ENCODE data around the gene SLC28A3. TPM values are rescaled to one million over a fixed set of nuclear protein-coding genes. Genes with fewer than 3 reads are reported as not detected.

SLC28A3 gene
- total RNA-seq, 4 donors from 2014 or later = 0.23 TPM; not detected in 3

DNA sequence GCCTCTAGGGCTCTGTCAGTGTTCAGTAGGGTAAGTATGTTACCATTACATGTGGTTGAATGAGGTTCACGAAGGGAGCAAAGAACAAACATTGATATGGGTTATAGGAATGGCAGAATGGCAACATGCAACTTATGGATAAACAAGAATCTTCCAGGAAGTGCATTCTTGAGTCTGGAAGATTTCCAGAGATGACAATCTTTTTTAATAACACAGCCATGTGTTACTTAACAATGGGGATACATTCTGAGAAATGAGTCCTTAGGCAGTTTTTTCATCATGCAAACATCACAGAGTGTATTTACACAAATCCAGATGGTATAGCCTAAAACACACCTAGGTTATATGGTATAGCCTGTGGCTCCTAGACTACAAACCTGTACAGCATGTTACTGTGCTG lies 9.1 kb upstream of the SLC28A3 start:
- no peak for DNase-seq
- in situ Hi-C loops (cut with MboI; ENCODE audit: low sequenced_read_pairs in 4 of 4) = no loop called here
- no peak overlapping the region for H3K27ac ChIP-seq
- no peak overlapping the region for H3K4me3 ChIP-seq
- ATAC-seq = no peak
- TF ChIP-seq, protein P1, sequence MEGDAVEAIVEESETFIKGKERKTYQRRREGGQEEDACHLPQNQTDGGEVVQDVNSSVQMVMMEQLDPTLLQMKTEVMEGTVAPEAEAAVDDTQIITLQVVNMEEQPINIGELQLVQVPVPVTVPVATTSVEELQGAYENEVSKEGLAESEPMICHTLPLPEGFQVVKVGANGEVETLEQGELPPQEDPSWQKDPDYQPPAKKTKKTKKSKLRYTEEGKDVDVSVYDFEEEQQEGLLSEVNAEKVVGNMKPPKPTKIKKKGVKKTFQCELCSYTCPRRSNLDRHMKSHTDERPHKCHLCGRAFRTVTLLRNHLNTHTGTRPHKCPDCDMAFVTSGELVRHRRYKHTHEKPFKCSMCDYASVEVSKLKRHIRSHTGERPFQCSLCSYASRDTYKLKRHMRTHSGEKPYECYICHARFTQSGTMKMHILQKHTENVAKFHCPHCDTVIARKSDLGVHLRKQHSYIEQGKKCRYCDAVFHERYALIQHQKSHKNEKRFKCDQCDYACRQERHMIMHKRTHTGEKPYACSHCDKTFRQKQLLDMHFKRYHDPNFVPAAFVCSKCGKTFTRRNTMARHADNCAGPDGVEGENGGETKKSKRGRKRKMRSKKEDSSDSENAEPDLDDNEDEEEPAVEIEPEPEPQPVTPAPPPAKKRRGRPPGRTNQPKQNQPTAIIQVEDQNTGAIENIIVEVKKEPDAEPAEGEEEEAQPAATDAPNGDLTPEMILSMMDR (IDR thresholded peaks at IDR 0.05 in 4 of 5, conservative IDR thresholded peaks at IDR 0.05 in 1 of 5) = no peak
- TF ChIP-seq POLR2A (IDR thresholded peaks at IDR 0.05) = no peak
- no peaks in the 10 kb centered on the region for H3K9me3 ChIP-seq
- H3K36me3 ChIP-seq = no peaks in the 10 kb centered on the region
- H3K4me1 ChIP-seq = no peaks in the 10 kb centered on the region
- H3K27me3 ChIP-seq = no peaks in the 10 kb centered on the region
- intact Hi-C loops (cut with DNase I; ENCODE audit: low total_unique reads) = no loop called here

DNA sequence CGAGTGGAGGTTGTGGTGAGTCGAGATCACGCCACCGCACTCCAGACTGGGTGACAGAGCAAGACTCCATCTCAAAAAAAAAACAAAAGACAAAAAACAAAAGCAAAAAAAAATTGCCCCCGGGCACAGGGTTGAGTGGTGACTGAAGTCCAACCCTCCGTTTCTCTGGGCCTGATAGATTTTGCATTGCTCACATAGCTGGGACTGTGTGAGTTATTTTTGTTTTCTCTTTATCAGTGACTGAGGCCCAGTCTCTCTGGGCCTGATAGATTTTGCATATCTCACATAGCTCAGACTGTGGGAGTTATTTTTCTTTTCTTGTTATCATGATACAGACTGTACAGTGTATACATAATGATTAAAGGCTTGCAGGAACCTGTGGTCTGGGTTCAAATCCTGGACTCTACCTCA lies 2.6 kb upstream of the SLC28A3 start:
- DNase-seq = no peak
- no peak for ATAC-seq
- no peak for TF ChIP-seq POLR2A (IDR thresholded peaks at IDR 0.05)
- TF ChIP-seq, protein P1 (IDR thresholded peaks at IDR 0.05 in 4 of 5, conservative IDR thresholded peaks at IDR 0.05 in 1 of 5) = no peak
- H3K27me3 ChIP-seq = no peaks in the 10 kb centered on the region
- H3K36me3 ChIP-seq = no peaks in the 10 kb centered on the region
- no peak overlapping the region for H3K4me3 ChIP-seq
- intact Hi-C loops (cut with DNase I; ENCODE audit: low total_unique reads) (no loop called here), in situ Hi-C loops (cut with MboI; ENCODE audit: low sequenced_read_pairs in 4 of 4) (no loop called here)
- H3K9me3 ChIP-seq = no peaks in the 10 kb centered on the region
- no peaks in the 10 kb centered on the region for H3K4me1 ChIP-seq
- H3K27ac ChIP-seq = no peak overlapping the region

DNA sequence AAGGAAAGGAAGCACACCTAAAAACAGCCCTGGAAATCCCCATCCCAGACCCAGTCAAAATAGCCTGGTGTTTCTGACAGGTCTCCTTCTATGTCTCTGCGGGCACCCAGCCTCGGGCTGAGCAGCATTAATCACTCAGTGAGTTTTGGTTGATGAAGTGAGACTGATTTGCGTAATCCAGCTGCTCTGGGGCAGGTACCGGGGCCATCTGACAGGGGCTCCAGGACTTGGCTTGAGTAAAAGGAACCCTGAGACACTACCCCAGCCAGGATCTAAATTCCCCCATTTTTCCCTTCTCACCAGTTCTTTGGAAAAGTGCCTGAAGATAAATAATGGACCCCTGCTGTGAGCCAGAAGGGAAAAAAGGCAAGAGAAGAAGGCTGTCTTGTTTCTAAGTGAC lies 596 bp downstream of the SLC28A3 start:
- in situ Hi-C loops (cut with MboI; ENCODE audit: low sequenced_read_pairs in 4 of 4) = no loop called here
- Histone ChIP-seq H3K27me3 (no peaks in the 10 kb centered on the region), H3K4me3 (no peak overlapping the region), H3K4me1 (no peaks in the 10 kb centered on the region), H3K27ac (no peak overlapping the region), H3K36me3 (no peaks in the 10 kb centered on the region), H3K9me3 (no peaks in the 10 kb centered on the region)
- TF ChIP-seq, protein P1 (IDR thresholded peaks at IDR 0.05 in 4 of 5, conservative IDR thresholded peaks at IDR 0.05 in 1 of 5) = no peak
- TF ChIP-seq POLR2A (IDR thresholded peaks at IDR 0.05) = no peak
- no peak for ATAC-seq
- no peak for DNase-seq
- intact Hi-C loops (cut with DNase I; ENCODE audit: low total_unique reads) = no loop called here

DNA sequence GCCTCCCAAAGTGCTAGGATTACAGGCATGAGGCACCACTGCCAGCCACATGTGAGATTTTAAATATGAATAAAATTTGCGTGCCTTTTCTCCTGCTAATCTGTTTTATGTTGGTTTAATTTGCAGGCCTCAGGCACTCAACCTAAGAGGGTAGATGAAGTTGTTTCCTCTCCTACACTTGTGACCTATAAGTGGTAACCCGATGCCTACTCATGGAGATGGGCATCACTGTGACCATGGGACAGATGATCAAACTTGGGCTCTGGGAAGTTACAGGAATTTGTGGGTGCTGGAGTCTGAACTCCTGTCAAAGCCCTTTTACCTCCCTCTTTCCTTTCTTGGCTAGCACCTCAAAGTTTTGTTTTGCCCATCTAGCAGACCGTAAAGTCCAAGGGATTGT lies 1.1 kb downstream of the SLC28A3 start:
- no peak overlapping the region for H3K4me3 ChIP-seq
- no peaks in the 10 kb centered on the region for H3K4me1 ChIP-seq
- no peaks in the 10 kb centered on the region for H3K36me3 ChIP-seq
- no peaks in the 10 kb centered on the region for H3K27me3 ChIP-seq
- no peak overlapping the region for H3K27ac ChIP-seq
- no peak for ATAC-seq
- DNase-seq = no peak
- intact Hi-C loops (cut with DNase I; ENCODE audit: low total_unique reads) = no loop called here
- no peaks in the 10 kb centered on the region for H3K9me3 ChIP-seq
- TF ChIP-seq, protein P1 (IDR thresholded peaks at IDR 0.05 in 4 of 5, conservative IDR thresholded peaks at IDR 0.05 in 1 of 5) = no peak
- TF ChIP-seq POLR2A (IDR thresholded peaks at IDR 0.05) = no peak
- in situ Hi-C loops (cut with MboI; ENCODE audit: low sequenced_read_pairs in 4 of 4) = no loop called here

DNA sequence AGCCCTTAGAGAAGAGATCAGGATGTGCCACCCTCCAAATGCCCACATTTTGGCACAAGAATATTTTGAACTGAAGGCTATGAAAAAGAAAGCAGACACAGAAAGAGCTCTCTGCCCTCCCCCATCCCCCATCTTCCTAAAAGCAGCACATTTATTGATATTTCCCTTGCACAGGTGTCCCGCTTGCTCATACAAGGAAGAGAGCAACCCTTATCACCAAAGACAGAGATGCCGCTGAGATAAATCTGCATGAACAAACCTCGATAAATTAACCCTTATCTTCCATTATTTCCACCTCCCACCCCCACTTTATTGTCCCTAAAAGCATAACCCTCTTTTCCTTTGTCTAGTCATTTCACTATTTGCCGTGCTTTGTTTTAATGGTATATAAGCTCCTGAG lies 1.8 kb downstream of the SLC28A3 start:
- Histone ChIP-seq H3K4me3 (no peak overlapping the region), H3K4me1 (no peaks in the 10 kb centered on the region), H3K27me3 (no peaks in the 10 kb centered on the region), H3K9me3 (no peaks in the 10 kb centered on the region), H3K36me3 (no peaks in the 10 kb centered on the region), H3K27ac (no peak overlapping the region)
- in situ Hi-C loops (cut with MboI; ENCODE audit: low sequenced_read_pairs in 4 of 4) (no loop called here), intact Hi-C loops (cut with DNase I; ENCODE audit: low total_unique reads) (no loop called here)
- DNase-seq (no peak), ATAC-seq (no peak)
- TF ChIP-seq POLR2A (IDR thresholded peaks at IDR 0.05) = no peak
- TF ChIP-seq, protein P1 (IDR thresholded peaks at IDR 0.05 in 4 of 5, conservative IDR thresholded peaks at IDR 0.05 in 1 of 5) = no peak
